Activated effector memory CD4-positive, alpha-beta T cell treated with Interleukin-2 at 50 U/mL for 16 hours (primary cell): Measurements from ENCODE around the gene OSBPL5.

Experiments used
- DNase-seq: peaks from one replicate; pipeline ENCODE4 v3.0.0-alpha.2; 2020

Gene OSBPL5

GRCh38 chr11:3165152-3165705 lies at the start of gene OSBPL5:
OSBPL5 (minus strand) TSS chr11:3165310; CDS start chr11:3129148, 36,162 bp downstream.
- DNase-seq, result peak; percentile 23

- DNase-seq, result no peak
Observed at GRCh38 chr11:3214420-3214699, 49.2 kb upstream of the OSBPL5 start.

- DNase-seq, result no peak
Observed at GRCh38 chr11:3213659-3214419, 48.7 kb upstream of the OSBPL5 start.

- DNase-seq, result no peak
Observed at GRCh38 chr11:3208272-3208671, 43.2 kb upstream of the OSBPL5 start.

GRCh38 chr11:3207526-3208189 lies 42.5 kb upstream of the OSBPL5 start:
- no peak for DNase-seq

DNA sequence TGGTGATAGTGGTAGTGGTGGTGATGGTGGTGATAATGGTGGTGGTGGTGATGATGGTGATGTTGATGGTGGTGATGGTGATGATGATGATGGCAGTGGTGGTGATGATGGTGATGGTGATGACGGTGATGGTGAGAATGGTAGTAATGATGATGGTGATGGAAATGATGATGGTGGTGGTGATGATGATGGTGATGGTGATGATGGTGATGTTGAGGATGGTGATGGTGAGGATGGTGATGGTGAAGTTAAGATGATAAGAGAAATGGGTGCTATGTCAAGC lies 41.8 kb upstream of the OSBPL5 start:
- DNase-seq, result no peak

- DNase-seq, result no peak
Observed at GRCh38 chr11:3206156-3206921, 41.2 kb upstream of the OSBPL5 start.

DNA sequence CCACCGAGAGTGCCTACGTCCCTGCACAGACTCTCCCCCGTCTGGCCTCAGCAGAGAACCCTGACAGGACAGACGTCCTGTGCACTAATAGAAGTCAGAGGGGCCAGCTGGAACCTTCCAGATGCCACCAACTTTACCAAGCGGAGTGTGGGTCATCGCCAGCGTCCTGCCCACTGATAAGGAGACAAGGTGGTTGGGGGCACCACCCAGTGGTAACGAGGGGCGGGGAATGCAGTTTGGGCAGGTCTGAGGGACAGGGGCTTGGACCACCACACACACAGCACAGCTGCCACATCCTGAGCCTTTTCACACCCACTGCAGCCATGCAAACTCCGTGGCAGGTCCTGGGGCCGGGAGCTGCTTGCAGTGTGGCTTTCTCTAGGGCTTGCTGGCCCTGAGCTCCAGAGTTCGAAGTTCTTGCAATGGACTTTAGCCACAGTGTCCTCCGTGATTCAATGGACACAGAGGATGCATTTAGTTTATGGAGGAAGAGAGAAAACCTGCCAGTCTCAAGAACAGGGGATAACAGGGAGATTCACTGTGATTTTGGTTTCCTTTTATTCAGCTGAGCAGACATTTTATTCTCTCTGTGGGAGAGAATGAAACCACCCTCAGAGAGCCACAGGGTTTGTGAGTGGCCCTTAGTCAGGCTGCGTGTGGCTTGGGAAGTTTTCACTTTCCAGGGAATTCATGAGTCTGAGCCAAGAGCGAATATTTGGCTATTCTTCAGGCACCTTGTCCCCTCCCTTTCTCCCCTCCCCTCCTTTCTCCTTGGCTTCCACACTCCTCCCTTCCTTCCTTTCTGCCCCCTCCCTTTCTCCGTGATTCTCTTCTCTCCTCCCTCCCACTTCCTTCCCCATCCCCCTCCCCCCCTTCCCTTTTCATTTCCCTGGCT lies 40.4 kb upstream of the OSBPL5 start:
- no peak for DNase-seq

DNA sequence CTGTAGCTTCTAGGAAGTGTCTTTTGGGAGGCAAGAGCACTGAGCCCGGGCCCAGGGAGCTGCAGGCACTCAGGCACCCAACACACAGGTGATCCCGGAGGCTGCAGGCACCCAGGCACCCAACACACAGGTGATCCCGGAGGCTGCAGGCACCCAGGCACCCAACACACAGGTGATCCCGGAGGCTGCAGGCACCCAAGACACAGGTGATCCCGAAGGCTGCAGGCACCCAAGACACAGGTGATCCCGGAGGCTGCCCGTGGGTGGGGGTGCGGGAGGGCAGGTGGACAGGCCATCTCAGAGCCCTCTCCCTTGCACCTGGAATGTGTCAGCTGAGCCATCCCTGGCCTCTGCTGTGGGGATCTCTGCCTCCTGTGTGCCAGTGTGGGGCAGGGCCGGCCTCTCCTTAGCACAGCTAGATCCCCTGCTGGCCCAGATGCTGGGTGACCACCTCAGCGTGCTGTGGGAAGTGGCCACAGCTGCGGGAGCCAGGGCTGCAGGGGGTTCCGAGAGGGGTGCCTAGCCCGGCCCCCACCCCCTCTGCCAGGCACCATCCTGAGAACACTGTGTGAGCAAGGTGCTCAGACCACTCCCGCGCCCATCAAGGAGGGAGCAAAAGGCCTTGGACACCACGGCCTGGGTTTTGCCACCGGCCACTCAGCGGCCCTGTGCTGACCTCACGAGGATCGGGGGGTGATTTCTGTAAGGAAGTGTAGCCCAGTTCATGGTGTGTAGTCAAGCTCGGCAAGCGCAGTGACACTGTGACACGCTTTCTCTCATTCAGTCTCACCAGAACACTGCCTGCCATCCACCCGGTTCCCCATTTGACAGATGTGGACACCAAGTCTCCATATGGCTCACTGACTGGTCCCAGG lies 39.3 kb upstream of the OSBPL5 start:
- no peak for DNase-seq

GRCh38 chr11:3203221-3204043 lies 38.3 kb upstream of the OSBPL5 start:
- no peak for DNase-seq

- DNase-seq, result no peak
Observed at GRCh38 chr11:3202759-3203158, 37.6 kb upstream of the OSBPL5 start.

DNA sequence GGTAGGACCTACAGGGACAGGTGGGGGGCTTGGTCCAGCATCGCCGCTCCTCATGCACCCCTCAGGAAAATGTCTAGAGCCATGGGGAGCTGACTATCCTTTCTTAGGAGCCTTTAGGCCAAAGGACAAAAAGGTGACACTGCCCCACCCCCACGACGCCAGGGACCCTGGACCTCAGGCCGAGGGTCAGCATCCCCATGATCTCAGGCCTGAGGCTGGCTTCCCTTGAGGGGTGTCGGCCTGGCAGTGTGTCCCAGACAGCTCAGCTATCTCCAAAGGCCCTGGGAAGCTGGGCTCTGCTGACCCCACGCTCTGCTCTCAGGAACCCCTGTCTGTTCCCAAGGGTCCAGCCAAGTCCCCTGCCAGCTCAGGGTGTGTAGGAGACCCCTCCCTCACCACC lies 37.2 kb upstream of the OSBPL5 start:
- no peak for DNase-seq

DNA sequence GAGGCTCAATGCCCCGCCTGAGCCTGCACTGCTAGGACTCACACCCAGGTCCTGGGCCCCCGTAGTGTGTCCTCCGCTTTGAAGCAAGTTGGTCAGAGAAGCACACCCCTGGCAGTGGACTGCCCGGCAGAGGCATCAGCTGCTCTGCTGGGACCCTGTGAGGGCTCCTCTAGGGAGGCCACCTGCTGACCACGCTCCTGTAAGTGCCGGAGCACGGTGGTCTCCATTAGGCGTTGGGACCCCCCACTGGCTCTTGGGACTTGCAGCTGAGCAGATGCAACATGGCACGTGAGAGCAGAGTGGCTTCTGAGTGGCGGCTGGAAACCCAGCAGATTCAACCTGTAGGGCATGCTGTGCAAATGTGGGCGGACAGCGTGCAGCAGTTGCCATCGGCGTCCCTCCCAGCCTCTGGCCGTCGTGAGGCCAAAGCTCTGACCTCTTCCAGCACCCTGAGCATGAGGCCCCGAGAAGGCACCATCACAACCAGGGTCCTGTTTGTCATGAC lies 36.6 kb upstream of the OSBPL5 start:
- DNase-seq, result no peak

GRCh38 chr11:3201112-3201581 lies 36.0 kb upstream of the OSBPL5 start:
- DNase-seq, result no peak

- DNase-seq, result no peak
Observed at GRCh38 chr11:3200388-3201111, 35.4 kb upstream of the OSBPL5 start.

GRCh38 chr11:3199537-3200295 lies 34.6 kb upstream of the OSBPL5 start:
- no peak for DNase-seq

GRCh38 chr11:3198815-3199214 lies 33.7 kb upstream of the OSBPL5 start:
- DNase-seq, result no peak

- DNase-seq, result no peak
Observed at GRCh38 chr11:3197878-3198528, 32.9 kb upstream of the OSBPL5 start.
